Breast epithelium (tissue), 3 donors: ENCODE data around the gene EFNA5.

Experiments
- POLR2A ChIP-seq: fragments of 450-650 bp; IDR thresholded peaks from one replicate; pipeline ENCODE4 v1.6.1; 2016; ENCODE audit warnings: antibody characterized with exemption, mild to moderate bottlenecking, moderate library complexity
- POLR2AphosphoS5 ChIP-seq, 3 donors: sonication (generic); formaldehyde crosslinking; IDR thresholded peaks; one replicate each; pipeline ENCODE4 v1.6.1; 2017; ENCODE audit warnings: antibody characterized with exemption in 3 of 3
- TF ChIP-seq, protein P1 (sequence below), 3 donors: fragments of 450-650 bp; IDR thresholded peaks; one replicate each; pipeline ENCODE4 v1.5.1; 2016 to 2017; ENCODE audit warnings: antibody characterized with exemption in 3 of 3, mild to moderate bottlenecking in 3 of 3, moderate library complexity in 3 of 3

DNA sequence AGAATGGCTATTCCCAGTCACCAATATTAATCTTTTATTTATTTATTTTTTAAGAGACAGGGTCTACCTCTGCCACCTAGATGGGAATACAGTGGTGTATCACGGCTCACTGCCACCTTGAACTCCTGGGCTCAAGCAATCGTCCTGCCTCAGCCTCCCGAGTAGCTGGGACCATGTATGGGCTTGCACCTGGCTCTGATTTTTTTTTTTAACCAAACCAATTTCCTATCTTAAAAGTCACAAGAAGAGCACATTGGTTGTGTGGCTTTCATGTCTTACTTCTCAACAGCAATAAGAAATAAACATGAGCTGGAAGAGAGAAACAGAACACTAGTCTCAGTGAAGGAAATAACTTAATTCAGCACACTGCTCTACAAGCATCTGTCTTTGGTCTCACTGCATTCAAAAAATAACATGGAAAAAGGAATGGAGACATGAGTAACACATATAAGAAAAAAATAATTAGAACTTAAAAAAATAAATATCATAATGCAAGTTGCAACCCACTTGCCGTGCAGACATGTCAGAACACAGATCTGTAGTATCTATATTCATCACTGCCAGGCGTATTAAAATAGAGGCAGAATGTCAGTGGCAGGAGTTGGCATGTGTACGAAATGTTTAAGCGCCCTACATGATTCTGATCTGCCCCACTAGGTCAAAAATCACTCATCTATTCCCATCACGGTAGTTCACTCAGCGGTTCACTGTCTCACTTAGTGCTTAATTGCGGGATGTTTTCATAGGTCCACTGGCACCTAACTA, 66.4 kb downstream of the EFNA5 start:
- no peak for TF ChIP-seq POLR2A
- TF ChIP-seq, protein P1, sequence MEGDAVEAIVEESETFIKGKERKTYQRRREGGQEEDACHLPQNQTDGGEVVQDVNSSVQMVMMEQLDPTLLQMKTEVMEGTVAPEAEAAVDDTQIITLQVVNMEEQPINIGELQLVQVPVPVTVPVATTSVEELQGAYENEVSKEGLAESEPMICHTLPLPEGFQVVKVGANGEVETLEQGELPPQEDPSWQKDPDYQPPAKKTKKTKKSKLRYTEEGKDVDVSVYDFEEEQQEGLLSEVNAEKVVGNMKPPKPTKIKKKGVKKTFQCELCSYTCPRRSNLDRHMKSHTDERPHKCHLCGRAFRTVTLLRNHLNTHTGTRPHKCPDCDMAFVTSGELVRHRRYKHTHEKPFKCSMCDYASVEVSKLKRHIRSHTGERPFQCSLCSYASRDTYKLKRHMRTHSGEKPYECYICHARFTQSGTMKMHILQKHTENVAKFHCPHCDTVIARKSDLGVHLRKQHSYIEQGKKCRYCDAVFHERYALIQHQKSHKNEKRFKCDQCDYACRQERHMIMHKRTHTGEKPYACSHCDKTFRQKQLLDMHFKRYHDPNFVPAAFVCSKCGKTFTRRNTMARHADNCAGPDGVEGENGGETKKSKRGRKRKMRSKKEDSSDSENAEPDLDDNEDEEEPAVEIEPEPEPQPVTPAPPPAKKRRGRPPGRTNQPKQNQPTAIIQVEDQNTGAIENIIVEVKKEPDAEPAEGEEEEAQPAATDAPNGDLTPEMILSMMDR (IDR thresholded peaks at IDR 0.05), result no peak
- TF ChIP-seq POLR2AphosphoS5 (IDR thresholded peaks at IDR 0.05), result no peak
